Gastrocnemius medialis (tissue), 4 donors: ENCODE data around the gene HINT3. TPM values are rescaled to one million over a fixed set of nuclear protein-coding genes. Genes with fewer than 3 reads are reported as not detected.
"Not testable (repeated sequence)": the region's sequence is repeated elsewhere in the genome, so short reads cannot be mapped to it uniquely, and the experiment has no call there.

Experiments
- ATAC-seq, 2 donors: fragments of 150-250 bp; one replicate each; pipeline ENCODE4 v1.9.1; 2016
- DNase-seq, 2 donors: peaks; one replicate each; pipeline ENCODE4 v3.0.0-alpha.2; 2019
- H3K27ac ChIP-seq, 4 donors: fragments of 200-600 bp; sonication (generic); 1 replicate in 1 of 4; 2 replicates in 3 of 4; pipeline ENCODE4 v1.5.1; 2016 to 2018; ENCODE audit warnings: mild to moderate bottlenecking in 2 of 4, moderate library complexity in 1 of 4
- H3K27me3 ChIP-seq, 3 donors: fragments of 200-600 bp; sonication (generic) in 2 of 3; 1 replicate in 1 of 3; 2 replicates in 2 of 3; pipeline versions ENCODE4 v1.5.1 to v1.6.0; 2016 to 2019; ENCODE audit warnings: mild to moderate bottlenecking in 1 of 3, moderate library complexity in 1 of 3
- H3K36me3 ChIP-seq, 2 donors: fragments of 200-600 bp; sonication (generic) in 1 of 2; one replicate each; pipeline ENCODE4 v1.5.1; 2017 to 2018
- H3K4me1 ChIP-seq, 2 donors: fragments of 200-600 bp; sonication (generic) in 1 of 2; one replicate each; pipeline ENCODE4 v1.5.1; 2016 to 2017; ENCODE audit warnings: mild to moderate bottlenecking in 2 of 2
- H3K4me3 ChIP-seq, 4 donors: fragments of 200-600 bp; sonication (generic) in 3 of 4; 1 replicate in 1 of 4; 2 replicates in 3 of 4; pipeline ENCODE4 v1.5.1; 2016 to 2019; ENCODE audit warnings: mild to moderate bottlenecking in 2 of 4
- H3K9me3 ChIP-seq, 3 donors: fragments of 200-600 bp; sonication (generic) in 2 of 3; 1 replicate in 1 of 3; 2 replicates in 2 of 3; pipeline ENCODE4 v1.5.1; 2016 to 2019
- POLR2A ChIP-seq, 2 donors: fragments of 450-650 bp; IDR thresholded peaks; one replicate each; pipeline ENCODE4 v1.6.1; 2017; ENCODE audit warnings: antibody characterized with exemption in 2 of 2, mild to moderate bottlenecking in 2 of 2, moderate library complexity in 2 of 2
- in situ Hi-C, 4 donors: fragments of 200-750 bp; cut with MboI; loops; one replicate each; pipeline versions ENCODE4 v1.15.0 to v1.8.0; 2017; ENCODE audit warnings: low sequenced_read_pairs in 4 of 4
- intact Hi-C: fragments of 100-400 bp; cut with DNase I; formaldehyde crosslinking; loops from one replicate; pipeline ENCODE4 v1.15.1; 2023; ENCODE audit warnings: low total_unique reads
- total RNA-seq, 4 donors: library from RNA; depleted of rRNA; stranded (reverse); fragments of >200 nt; gene quantifications; one replicate each; pipeline versions ENCODE4 v1.1.0 to v1.2.3, GENCODE V29; 2016
- TF ChIP-seq, protein P1 (sequence below), 5 experiments: fragments of 450-650 bp in 3 of 5; fragments of 200-600 bp in 2 of 5; sonication (generic) in 2 of 5; IDR thresholded peaks in 4 of 5; conservative IDR thresholded peaks in 1 of 5; 1 replicate in 4 of 5; 2 replicates in 1 of 5; pipeline ENCODE4 v1.5.1; 2016 to 2019; ENCODE audit warnings: antibody characterized with exemption in 5 of 5, mild to moderate bottlenecking in 3 of 5, moderate library complexity in 3 of 5

The HINT3 gene
- total RNA-seq, 4 donors from 2014 or later: 54.3 to 81.5 (median 67.5) TPM

DNA sequence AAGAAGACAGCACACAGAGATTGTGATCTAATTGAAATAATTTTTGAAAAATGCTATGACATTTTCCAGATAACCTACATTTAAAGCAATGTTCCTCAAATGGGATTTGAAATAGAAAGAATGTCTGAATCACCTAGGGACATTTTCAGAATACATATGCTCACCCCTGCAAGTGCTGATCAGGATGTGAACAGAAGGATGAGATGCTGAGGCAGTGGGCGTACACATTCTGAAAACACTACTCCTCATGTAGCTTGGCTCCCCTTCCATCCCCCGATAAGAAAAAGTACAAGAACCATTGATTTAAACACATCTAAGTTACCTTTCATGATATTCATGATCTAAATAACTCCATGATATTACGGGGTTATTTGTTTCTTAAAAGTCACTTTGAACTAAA is 29.9 kb upstream of the HINT3 start:
- H3K36me3 ChIP-seq: peaks cover 0 to 21% of the 10 kb centered on the region in 2 donors

DNA sequence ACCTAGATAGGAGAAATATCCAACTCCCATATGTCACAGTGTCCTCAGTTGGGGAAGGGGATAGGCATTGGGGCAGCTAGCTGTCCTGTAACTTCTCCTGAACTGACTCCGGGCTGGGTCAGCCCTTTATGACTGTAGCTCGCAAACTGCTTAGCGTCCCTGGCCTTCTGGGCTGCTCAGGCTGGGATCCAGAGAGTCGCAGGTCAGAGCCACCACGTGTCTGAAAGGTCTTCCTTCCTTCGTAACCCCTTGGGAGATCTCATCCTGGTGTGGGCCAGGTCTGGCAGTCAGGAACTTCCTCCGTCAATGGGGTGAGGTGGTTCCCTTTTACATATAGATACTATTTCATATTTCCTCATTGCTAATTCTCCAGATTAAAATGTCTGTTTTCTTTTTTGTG is 28.8 kb upstream of the HINT3 start:
- H3K27me3 ChIP-seq: no peaks in the 10 kb centered on the region
- no peak overlapping the region for H3K27ac ChIP-seq
- no peak for ATAC-seq

More for the DNA sequence above, 29.9 kb upstream of the HINT3 start:
- Histone ChIP-seq H3K27me3 (no peaks in the 10 kb centered on the region), H3K4me1 (peaks cover 0 to 4% of the 10 kb centered on the region in 2 donors), H3K9me3 (no peaks in the 10 kb centered on the region), H3K27ac (no peak overlapping the region), H3K4me3 (no peak overlapping the region)
- DNase-seq (no peak), ATAC-seq (no peak)
- TF ChIP-seq, protein P1, sequence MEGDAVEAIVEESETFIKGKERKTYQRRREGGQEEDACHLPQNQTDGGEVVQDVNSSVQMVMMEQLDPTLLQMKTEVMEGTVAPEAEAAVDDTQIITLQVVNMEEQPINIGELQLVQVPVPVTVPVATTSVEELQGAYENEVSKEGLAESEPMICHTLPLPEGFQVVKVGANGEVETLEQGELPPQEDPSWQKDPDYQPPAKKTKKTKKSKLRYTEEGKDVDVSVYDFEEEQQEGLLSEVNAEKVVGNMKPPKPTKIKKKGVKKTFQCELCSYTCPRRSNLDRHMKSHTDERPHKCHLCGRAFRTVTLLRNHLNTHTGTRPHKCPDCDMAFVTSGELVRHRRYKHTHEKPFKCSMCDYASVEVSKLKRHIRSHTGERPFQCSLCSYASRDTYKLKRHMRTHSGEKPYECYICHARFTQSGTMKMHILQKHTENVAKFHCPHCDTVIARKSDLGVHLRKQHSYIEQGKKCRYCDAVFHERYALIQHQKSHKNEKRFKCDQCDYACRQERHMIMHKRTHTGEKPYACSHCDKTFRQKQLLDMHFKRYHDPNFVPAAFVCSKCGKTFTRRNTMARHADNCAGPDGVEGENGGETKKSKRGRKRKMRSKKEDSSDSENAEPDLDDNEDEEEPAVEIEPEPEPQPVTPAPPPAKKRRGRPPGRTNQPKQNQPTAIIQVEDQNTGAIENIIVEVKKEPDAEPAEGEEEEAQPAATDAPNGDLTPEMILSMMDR (IDR thresholded peaks at IDR 0.05 in 4 of 5, conservative IDR thresholded peaks at IDR 0.05 in 1 of 5): no peak
- TF ChIP-seq POLR2A (IDR thresholded peaks at IDR 0.05): no peak
- intact Hi-C loops (no loop called here), in situ Hi-C loops (no loop called here)

DNA sequence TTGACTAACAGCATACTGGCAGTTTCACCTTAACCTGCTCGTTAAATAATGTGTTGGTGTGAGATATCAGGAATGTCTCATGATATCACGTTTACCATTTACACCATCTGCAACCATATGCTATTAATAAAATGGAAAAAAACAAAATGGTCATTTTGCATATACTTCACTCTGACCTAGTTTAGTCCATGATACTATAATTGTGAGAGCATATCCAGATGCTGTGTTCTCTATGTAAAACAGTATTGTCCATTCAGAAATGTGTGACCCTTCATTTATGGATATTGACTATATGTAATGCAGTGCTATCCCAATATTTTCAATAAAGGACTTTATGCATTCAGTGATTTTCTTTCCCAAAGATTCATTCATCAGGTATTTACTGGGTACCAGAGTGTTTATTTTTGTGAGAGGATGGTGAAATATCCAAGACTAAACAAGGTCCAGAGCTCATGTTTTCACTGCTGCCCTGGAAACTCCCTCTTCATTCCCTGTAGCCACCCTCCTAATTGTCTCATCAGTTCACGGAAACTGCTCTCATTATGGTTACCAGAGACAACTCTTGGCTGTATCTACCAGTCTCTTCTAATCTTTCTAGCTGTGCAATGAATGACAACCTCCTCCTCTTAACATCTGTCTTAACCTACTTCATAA is 25.7 kb upstream of the HINT3 start:
- TF ChIP-seq POLR2A (IDR thresholded peaks at IDR 0.05): no peak
- TF ChIP-seq, protein P1 (IDR thresholded peaks at IDR 0.05 in 4 of 5, conservative IDR thresholded peaks at IDR 0.05 in 1 of 5): no peak
- no peaks in the 10 kb centered on the region for H3K9me3 ChIP-seq
- ATAC-seq (no peak), DNase-seq (no peak)
- no peaks in the 10 kb centered on the region for H3K36me3 ChIP-seq
- no peaks in the 10 kb centered on the region for H3K27me3 ChIP-seq
- in situ Hi-C loops (no loop called here), intact Hi-C loops (no loop called here)
- H3K4me3 ChIP-seq: no peak overlapping the region
- no peak overlapping the region for H3K27ac ChIP-seq
- no peaks in the 10 kb centered on the region for H3K4me1 ChIP-seq

More for the DNA sequence above, 28.8 kb upstream of the HINT3 start:
- H3K9me3 ChIP-seq: no peaks in the 10 kb centered on the region
- intact Hi-C loops: no loop called here
- in situ Hi-C loops: no loop called here
- TF ChIP-seq, protein P1 (IDR thresholded peaks at IDR 0.05 in 4 of 5, conservative IDR thresholded peaks at IDR 0.05 in 1 of 5): no peak
- TF ChIP-seq POLR2A (IDR thresholded peaks at IDR 0.05): no peak
- H3K4me3 ChIP-seq: no peak overlapping the region
- peaks cover 0 to 10% of the 10 kb centered on the region in 2 donors for H3K36me3 ChIP-seq
- no peak for DNase-seq
- H3K4me1 ChIP-seq: peaks cover 0 to 4% of the 10 kb centered on the region in 2 donors

DNA sequence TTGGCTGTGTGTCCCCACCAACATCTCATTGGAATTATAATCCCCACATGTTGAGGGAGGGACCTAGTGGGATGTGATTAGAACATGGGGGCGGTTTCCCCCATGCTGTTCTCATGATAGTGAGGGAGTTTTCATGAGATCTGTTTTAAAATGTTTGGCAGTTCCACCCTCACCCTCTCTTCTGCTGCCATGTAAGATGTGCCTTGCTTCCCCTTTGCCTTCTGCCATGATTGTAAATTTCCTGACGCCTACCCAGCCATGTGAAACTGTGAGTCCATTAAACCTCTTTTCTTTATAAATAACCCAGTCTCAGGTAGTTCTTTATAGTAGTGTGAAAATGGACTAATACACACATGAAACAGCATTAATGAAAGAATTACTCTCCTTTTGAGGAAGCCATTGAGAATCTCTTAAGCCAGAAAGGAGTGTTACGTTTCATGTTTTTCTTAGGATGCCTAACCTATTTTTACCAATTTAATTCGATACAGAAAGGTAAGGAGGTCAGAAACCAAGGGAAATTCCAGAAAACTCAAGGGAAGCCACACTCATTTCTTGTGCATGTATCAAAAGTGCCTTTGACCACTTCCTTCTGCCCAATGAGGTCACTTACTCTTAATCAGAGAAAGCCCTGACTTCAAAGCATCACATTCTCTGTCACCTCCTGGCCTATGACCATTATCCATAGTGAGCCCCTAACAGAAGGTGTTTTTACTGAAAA is 24.7 kb upstream of the HINT3 start:
- no peaks in the 10 kb centered on the region for H3K27me3 ChIP-seq
- intact Hi-C loops (no loop called here), in situ Hi-C loops (no loop called here)
- H3K4me3 ChIP-seq: no peak overlapping the region
- no peaks in the 10 kb centered on the region for H3K9me3 ChIP-seq
- no peak overlapping the region for H3K27ac ChIP-seq
- no peaks in the 10 kb centered on the region for H3K4me1 ChIP-seq
- no peak for TF ChIP-seq POLR2A (IDR thresholded peaks at IDR 0.05)
- DNase-seq (no peak), ATAC-seq (no peak)
- no peaks in the 10 kb centered on the region for H3K36me3 ChIP-seq

DNA sequence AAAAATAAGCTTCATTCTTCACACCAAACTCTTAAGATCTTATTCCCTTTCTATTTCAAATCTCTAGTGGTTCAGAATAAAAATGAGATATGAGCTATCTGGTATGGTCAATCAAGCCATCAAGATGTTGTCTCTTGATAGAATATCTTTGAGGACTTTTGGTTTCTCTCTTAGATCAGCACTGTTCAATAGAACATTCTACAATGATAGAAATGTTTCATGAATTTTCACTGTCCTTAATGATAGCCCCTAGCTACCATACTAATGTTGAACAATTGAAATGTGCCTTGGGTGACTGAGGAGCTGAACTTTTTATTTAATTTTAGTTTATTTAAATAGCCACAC is 24.1 kb upstream of the HINT3 start:
- intact Hi-C loops: no loop called here
- in situ Hi-C loops: no loop called here
- no peak for TF ChIP-seq POLR2A (IDR thresholded peaks at IDR 0.05)
- TF ChIP-seq, protein P1 (IDR thresholded peaks at IDR 0.05 in 4 of 5, conservative IDR thresholded peaks at IDR 0.05 in 1 of 5): no peak

DNA sequence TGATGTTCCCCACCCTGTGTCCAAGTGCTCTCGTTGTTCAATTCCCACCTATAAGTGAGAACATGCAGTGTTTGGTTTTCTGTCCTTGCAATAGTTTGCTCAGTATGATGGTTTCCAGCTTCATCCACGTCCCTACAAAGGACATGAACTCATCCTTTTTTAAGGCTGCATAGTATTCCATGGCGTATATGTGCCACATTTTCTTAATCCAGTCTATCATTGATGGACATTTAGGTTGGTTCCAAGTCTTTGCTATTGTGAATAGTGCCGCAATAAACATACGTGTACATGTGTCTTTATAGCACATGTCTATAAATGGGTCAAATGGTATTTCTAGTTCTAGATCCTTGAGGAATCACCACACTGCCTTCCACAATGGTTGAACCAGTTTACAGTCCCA is 21.1 kb upstream of the HINT3 start:
- H3K4me3 ChIP-seq, H3K9me3 ChIP-seq, H3K36me3 ChIP-seq, H3K27ac ChIP-seq, intact Hi-C loops, DNase-seq, in situ Hi-C loops, ATAC-seq, H3K27me3 ChIP-seq, H3K4me1 ChIP-seq: not testable (repeated sequence)

More for the DNA sequence above, 24.1 kb upstream of the HINT3 start:
- Histone ChIP-seq H3K9me3 (no peaks in the 10 kb centered on the region), H3K4me3 (no peak overlapping the region), H3K27me3 (no peaks in the 10 kb centered on the region), H3K27ac (no peak overlapping the region), H3K36me3 (no peaks in the 10 kb centered on the region), H3K4me1 (no peaks in the 10 kb centered on the region)
- ATAC-seq (no peak), DNase-seq (no peak)
